ENCODE data around the gene UGT2B7.
"Not testable (repeated sequence)": the region's sequence is repeated elsewhere in the genome, so short reads cannot be mapped to it uniquely, and the experiment has no call there.

The UGT2B7 gene

DNA sequence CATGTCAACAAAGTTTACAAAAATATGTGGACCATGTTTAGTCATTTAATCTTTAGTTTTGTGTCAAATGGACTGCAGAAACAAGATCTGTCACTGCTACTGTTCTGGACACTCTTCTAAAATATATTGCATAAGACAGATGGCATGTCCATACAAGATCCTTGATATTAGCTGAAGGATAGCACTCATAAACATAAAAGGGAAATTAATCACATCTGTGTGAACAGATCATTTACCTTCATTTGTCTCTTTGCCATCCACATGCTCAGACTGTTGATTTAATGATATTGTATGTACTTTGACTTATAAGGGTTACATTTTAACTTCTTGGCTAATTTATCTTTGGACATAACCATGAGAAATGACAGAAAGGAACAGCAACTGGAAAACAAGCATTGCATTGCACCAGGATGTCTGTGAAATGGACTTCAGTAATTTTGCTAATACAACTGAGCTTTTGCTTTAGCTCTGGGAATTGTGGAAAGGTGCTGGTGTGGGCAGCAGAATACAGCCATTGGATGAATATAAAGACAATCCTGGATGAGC is at the start of gene UGT2B7:
Gene UGT2B7 (plus strand): TSS at position 364 of the 546 bp plus-strand sequence. CDS start 47 bp downstream, at position 411.
- DNase-seq = no peak

GRCh38 chr4:69049860-69050259 is 46.4 kb upstream of the UGT2B7 start:
- no peak for DNase-seq

GRCh38 chr4:69050853-69051575 is 45.3 kb upstream of the UGT2B7 start:
- not testable (repeated sequence) for DNase-seq

- DNase-seq = no peak
These were observed 44.7 kb upstream of the UGT2B7 start for GRCh38 chr4:69051576-69051943.

GRCh38 chr4:69053309-69053885 is 42.9 kb upstream of the UGT2B7 start:
- not testable (repeated sequence) for DNase-seq

DNA sequence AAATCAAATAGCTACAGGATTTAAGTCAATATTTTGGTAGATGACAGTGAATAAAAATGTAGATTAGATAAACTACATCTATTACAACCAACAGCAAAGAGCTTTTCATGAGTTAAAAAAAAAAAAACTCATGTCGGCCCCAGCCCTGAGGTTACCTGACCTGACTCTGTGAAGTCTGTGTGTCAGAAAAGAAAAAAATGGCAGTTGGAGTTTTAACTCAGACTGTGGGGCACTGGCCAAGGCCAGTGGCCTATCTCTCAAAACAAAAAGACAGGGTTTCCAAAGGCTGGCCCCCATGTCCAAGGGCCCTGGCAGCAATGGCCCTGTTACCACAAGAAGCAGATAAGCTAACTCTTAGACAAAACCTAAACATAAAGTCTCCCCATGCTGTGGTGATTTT is 42.2 kb upstream of the UGT2B7 start:
- DNase-seq = not testable (repeated sequence)

DNA sequence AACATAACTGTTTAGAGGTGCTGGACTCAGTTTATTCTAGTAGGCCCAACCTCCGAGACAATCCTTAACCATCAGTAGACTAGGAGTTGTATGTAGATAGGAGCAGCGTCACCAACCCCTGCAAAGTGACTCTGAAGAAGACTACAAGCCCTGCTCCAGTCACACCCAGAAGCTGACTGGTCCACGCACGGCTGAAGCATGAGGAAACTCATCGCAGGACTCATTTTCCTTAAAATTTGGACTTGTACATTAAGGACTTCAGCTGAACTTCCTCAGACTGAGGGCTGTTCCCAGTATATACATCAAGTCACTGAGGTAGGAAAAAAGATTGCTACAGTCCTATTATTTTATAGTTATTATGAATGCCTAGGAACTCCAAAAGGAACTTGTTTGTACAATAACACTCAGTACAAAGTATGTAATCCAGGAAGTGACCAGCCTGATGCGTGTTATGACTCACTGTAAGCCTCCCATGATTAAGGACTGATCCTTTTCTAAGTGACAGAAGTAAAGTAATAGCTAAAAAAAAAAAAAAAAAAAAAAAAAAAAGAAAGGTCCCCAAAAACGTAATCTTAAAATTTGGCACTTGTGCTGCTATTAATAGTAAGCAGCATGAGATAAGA is 41.6 kb upstream of the UGT2B7 start:
- DNase-seq = no peak

- no peak for DNase-seq
These were observed 40.1 kb upstream of the UGT2B7 start for GRCh38 chr4:69056150-69056549.

- DNase-seq = no peak
These were observed 39.2 kb upstream of the UGT2B7 start for GRCh38 chr4:69056921-69057550.

DNA sequence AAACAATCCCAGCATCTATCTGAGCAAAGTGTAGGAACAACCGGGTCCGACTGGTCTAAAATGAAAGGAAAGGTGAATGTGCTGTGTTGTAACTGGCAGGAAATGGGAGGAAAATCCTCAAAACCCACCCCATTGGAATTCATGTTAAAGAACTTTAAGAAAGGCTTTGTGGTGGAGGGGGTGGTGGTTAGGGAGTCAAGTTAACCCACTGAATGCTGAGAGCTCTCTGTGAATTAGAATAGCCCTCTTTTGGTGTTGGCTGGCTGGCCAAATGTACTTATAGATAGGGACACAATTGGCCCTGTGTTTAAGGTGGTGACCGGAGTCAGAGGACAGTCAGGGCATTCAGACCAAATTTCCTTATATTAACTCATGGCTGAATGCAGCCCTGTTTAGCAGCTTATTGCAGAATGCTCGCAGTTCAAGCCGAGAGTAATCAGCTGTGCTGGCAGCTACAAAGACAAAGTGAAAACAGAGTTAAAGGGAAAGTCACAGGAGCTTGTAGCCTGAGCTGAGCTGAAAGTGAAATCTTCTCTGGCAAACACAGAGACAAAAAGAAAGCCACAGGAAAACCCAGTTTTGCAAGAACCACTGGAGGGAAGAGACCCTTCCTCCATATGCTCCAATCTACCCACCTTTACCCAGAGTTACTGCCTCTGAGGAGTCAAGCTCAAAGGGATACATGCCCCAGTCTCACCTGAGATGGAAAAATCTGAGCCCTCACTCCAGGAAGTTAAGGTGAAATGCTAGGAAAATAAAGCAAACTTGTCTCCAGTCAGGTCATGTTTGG is 38.5 kb upstream of the UGT2B7 start:
- no peak for DNase-seq

GRCh38 chr4:69058410-69059059 is 37.7 kb upstream of the UGT2B7 start:
- DNase-seq = no peak

- peak; percentile 3 for DNase-seq
These were observed 35.5 kb upstream of the UGT2B7 start for GRCh38 chr4:69060651-69061308.

GRCh38 chr4:69064391-69064790 is 31.9 kb upstream of the UGT2B7 start:
- no peak for DNase-seq

GRCh38 chr4:69066945-69067344 is 29.3 kb upstream of the UGT2B7 start:
- DNase-seq = no peak

- no peak for DNase-seq
These were observed 27.2 kb upstream of the UGT2B7 start for GRCh38 chr4:69069085-69069484.

DNA sequence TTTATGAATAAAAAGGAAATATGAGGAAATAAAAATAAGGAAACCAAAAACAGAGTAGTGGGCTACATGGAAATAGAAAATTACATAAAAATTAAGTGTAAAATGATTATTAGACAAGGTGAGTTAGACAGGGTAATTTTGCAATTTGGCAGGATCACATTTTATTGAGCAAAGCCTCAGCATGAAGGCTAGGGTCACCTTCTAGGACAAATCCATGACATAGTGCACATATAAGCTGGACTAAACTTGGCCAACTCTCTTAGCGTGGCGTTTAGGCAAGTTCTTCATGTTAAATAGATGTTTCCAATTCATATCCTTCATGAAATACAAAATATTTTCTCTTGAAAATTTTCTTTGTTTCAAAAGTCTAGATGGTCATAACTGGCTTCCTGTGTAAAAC is 25.7 kb upstream of the UGT2B7 start:
- DNase-seq = no peak

- no peak for DNase-seq
These were observed 25.0 kb upstream of the UGT2B7 start for GRCh38 chr4:69071286-69071685.

DNA sequence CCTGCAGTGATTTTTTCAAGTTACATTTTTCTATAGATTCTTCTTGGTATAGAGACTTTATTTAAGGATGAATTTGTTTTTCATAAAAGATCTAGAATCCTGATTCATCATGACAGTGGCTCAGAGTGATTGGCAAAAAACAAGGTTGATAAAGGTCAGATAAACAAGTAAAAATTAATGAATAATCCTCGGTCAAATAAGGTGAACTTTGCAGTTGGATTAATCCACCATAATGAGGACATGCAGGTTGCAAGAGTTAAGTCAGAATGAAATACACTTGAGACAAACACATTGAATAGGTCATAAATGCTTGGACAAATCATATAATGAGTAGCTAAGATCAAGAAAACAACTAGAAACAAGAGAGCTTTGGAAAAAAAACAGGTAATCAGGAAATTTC is 22.9 kb upstream of the UGT2B7 start:
- DNase-seq = no peak

- no peak for DNase-seq
These were observed 21.0 kb upstream of the UGT2B7 start for GRCh38 chr4:69075061-69075792.

DNA sequence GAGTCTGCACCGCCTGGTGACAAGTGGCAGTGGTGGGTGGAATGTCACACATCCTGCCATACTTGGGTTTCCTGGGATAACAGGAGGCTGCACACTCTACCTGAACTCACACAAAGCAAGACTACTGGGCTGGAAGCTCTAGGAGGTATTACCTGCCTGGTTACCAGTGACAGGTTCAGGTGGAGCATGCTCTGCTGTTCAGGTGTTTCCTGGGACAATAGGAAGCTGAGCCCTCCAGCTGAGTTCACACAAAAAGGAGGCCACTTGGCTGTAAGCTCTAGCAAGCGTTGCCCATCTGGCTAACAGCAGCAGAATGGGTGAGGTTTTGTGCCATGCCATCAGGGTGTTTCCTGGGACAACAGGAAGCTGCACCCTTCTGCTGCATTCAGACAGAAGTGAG is 17.4 kb upstream of the UGT2B7 start:
- DNase-seq = no peak

DNA sequence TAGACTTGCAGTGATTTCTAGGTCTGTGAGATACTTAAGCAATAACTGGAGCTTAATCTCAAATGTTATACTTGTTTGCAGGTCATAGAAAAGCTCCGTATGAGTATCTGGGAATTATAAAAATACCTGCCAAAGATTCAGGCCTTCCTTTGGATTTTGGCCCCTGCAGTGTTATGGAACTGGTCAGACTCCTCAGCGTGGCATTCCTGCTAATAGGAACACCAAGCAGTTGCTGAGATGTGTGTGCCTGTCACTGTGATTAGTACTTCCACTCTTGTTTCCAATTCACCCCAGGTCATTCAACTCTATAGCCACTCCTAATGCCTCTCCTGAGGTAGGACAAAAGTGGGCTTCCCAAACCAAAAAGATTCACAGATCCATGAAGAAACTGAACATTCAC is 7.8 kb upstream of the UGT2B7 start:
- no peak for DNase-seq

All from NCI-H526 treated with DMSO at 0.1 percent for 48 hours (cell line).